Gastroesophageal sphincter (tissue), 4 donors: Measurements from ENCODE around the gene CD276. TPM values are rescaled to one million over a fixed set of nuclear protein-coding genes. Genes with fewer than 3 reads are reported as not detected.

ENCODE experiments used
- ATAC-seq: fragments of 150-250 bp; one replicate; pipeline ENCODE4 v1.9.1; 2016; ENCODE audit warnings: mild to moderate bottlenecking, moderate library complexity
- H3K27ac ChIP-seq, 4 donors: fragments of 200-600 bp; sonication (generic) in 3 of 4; 1 replicate in 3 of 4; 2 replicates in 1 of 4; pipeline ENCODE4 v1.5.1; 2016 to 2019
- H3K27me3 ChIP-seq: fragments of 200-600 bp; sonication (generic); one replicate; pipeline ENCODE4 v1.5.1; 2019
- H3K36me3 ChIP-seq, 2 donors: fragments of 200-600 bp; sonication (generic); one replicate each; pipeline ENCODE4 v1.5.1; 2019; ENCODE audit warnings: control low read depth in 1 of 2
- H3K4me1 ChIP-seq, 3 donors: fragments of 200-600 bp; sonication (generic); 1 replicate in 2 of 3; 2 replicates in 1 of 3; pipeline ENCODE4 v1.5.1; 2016 to 2019; ENCODE audit warnings: control low read depth in 2 of 3
- H3K4me3 ChIP-seq, 2 donors: fragments of 200-600 bp; sonication (generic); one replicate each; pipeline ENCODE4 v1.5.1; 2019; ENCODE audit warnings: mild to moderate bottlenecking in 1 of 2, moderate library complexity in 1 of 2
- H3K9me3 ChIP-seq, 3 donors: fragments of 200-600 bp; sonication (generic); one replicate each; pipeline ENCODE4 v1.5.1; 2017 to 2019; ENCODE audit warnings: control low read depth in 2 of 3
- EP300 ChIP-seq: sonication (generic); formaldehyde crosslinking; IDR thresholded peaks from one replicate; pipeline ENCODE4 v1.6.1; 2017; ENCODE audit warnings: antibody characterized with exemption, mild to moderate bottlenecking
- POLR2A ChIP-seq, 2 donors: fragments of 450-650 bp; IDR thresholded peaks; one replicate each; pipeline ENCODE4 v1.6.1; 2017; ENCODE audit warnings: antibody characterized with exemption in 2 of 2, mild to moderate bottlenecking in 2 of 2, moderate library complexity in 1 of 2
- POLR2AphosphoS5 ChIP-seq: sonication (generic); formaldehyde crosslinking; IDR thresholded peaks from one replicate; pipeline ENCODE4 v1.6.1; 2017; ENCODE audit warnings: antibody characterized with exemption
- WGBS, 2 donors: methylation state at CpG; one replicate each; pipeline ENCODE4 v1.1.5; 2018; ENCODE audit warnings: low coverage in 1 of 2; 5-methylcytosine and 5-hydroxymethylcytosine counted together
- total RNA-seq, 4 donors: library from RNA; depleted of rRNA; stranded (reverse); fragments of >200 nt; gene quantifications; one replicate each; pipeline ENCODE4 v1.1.0, GENCODE V29; 2016
- TF ChIP-seq, protein P1 (sequence below), 4 experiments: fragments of 200-600 bp in 2 of 4; fragments of 450-650 bp in 2 of 4; sonication (generic) in 1 of 4; IDR thresholded peaks; one replicate each; pipeline ENCODE4 v1.5.1; 2017 to 2019; ENCODE audit warnings: antibody characterized with exemption in 4 of 4, mild to moderate bottlenecking in 2 of 4, moderate library complexity in 2 of 4

The CD276 gene
- total RNA-seq, 4 donors from 2014 or later, result 34.7 to 61.5 (median 48.0) TPM

DNA sequence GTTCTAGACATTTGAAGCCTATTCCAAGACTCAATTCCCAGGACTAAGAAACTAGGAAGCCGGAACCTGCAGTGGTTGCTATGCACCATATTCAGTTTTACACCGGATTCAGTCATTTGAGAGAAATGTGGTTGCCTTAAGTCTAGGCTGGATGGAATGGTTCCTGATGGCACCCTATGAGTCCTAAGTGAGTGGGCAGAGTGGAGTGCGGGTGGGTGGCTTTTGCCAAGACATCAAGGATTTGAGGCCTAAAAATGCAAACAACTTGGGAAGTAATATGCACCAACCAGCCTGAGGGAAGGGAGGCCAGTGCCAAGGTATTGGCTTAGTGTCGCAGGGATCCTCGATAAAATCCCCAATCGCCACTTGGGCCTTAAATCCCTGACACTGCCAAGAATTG is 4.2 kb upstream of the CD276 start:
- Histone ChIP-seq H3K36me3 (no peaks in the 10 kb centered on the region), H3K9me3 (no peaks in the 10 kb centered on the region), H3K27me3 (no peaks in the 10 kb centered on the region), H3K27ac (no peak overlapping the region), H3K4me1 (peaks cover 0 to 27% (median 4%) of the 10 kb centered on the region in 3 donors), H3K4me3 (no peak overlapping the region)
- WGBS, 2 donors, result 89 to 100% methylated on average over 2 to 6 of the region's 6 CpGs
- no peak for ATAC-seq
- TF ChIP-seq EP300 (no peak), POLR2A (IDR thresholded peaks at IDR 0.05) (no peak), POLR2AphosphoS5 (no peak)
- TF ChIP-seq, protein P1, sequence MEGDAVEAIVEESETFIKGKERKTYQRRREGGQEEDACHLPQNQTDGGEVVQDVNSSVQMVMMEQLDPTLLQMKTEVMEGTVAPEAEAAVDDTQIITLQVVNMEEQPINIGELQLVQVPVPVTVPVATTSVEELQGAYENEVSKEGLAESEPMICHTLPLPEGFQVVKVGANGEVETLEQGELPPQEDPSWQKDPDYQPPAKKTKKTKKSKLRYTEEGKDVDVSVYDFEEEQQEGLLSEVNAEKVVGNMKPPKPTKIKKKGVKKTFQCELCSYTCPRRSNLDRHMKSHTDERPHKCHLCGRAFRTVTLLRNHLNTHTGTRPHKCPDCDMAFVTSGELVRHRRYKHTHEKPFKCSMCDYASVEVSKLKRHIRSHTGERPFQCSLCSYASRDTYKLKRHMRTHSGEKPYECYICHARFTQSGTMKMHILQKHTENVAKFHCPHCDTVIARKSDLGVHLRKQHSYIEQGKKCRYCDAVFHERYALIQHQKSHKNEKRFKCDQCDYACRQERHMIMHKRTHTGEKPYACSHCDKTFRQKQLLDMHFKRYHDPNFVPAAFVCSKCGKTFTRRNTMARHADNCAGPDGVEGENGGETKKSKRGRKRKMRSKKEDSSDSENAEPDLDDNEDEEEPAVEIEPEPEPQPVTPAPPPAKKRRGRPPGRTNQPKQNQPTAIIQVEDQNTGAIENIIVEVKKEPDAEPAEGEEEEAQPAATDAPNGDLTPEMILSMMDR (IDR thresholded peaks at IDR 0.05), result no peak

DNA sequence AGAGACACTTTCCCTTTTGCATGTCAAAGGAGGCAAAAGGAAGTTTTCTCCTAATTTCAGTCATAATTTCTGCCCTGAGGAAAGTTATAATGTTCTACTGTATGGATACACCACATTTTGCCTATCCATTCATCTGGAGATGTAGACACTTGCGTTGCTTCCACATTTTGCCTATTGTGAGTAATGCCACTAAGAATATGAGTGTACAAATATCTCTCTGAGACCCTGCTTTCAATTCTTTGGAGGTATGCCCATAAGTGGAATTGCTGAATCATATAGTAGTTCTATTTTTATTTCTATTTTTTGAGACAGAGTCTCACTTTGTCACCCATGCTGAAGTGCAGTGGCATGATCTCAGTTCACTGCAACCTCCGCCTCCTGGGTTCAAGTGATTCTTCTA is 3.6 kb upstream of the CD276 start:
- ATAC-seq, result no peak
- WGBS, 2 donors, result 85 to 88% methylated on average over 1 to 2 of the region's 2 CpGs

DNA sequence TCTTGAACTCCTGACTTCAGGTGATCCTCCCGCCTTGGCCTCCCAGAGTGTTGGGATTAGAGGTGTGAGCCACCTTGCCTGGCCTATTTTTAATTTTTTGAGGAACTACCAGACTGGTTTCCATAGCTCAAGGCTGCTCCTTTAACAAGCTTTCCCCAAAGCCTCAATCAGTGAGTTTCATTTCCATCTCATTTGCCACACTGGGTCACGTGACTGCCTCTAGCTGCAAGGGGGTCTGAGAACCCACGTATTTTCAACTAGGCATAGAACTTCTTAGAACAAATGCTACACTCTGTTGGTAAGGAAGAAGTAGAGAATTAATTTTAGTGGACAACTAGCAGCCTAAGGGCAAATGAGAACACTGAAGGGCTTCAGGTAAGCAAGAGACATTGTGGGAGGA is 3.1 kb upstream of the CD276 start:
- Histone ChIP-seq H3K9me3 (no peaks in the 10 kb centered on the region), H3K4me3 (no peak overlapping the region), H3K27me3 (no peaks in the 10 kb centered on the region), H3K27ac (no peak overlapping the region), H3K4me1 (peaks cover 0 to 38% (median 12%) of the 10 kb centered on the region in 3 donors), H3K36me3 (no peaks in the 10 kb centered on the region)
- TF ChIP-seq, protein P1 (IDR thresholded peaks at IDR 0.05), result no peak
- TF ChIP-seq POLR2A (IDR thresholded peaks at IDR 0.05), result no peak
- no peak for TF ChIP-seq EP300
- TF ChIP-seq POLR2AphosphoS5, result no peak
- ATAC-seq, result no peak
- 17 to 90% methylated on average over 1 of the region's 3 CpGs for WGBS, 2 donors

More for the DNA sequence above, 3.6 kb upstream of the CD276 start:
- Histone ChIP-seq H3K27me3 (no peaks in the 10 kb centered on the region), H3K36me3 (no peaks in the 10 kb centered on the region), H3K9me3 (no peaks in the 10 kb centered on the region), H3K4me3 (no peak overlapping the region), H3K27ac (no peak overlapping the region), H3K4me1 (peaks cover 0 to 33% (median 7%) of the 10 kb centered on the region in 3 donors)
- TF ChIP-seq POLR2A (IDR thresholded peaks at IDR 0.05) (no peak), POLR2AphosphoS5 (no peak), EP300 (no peak)
- TF ChIP-seq, protein P1 (IDR thresholded peaks at IDR 0.05), result no peak

DNA sequence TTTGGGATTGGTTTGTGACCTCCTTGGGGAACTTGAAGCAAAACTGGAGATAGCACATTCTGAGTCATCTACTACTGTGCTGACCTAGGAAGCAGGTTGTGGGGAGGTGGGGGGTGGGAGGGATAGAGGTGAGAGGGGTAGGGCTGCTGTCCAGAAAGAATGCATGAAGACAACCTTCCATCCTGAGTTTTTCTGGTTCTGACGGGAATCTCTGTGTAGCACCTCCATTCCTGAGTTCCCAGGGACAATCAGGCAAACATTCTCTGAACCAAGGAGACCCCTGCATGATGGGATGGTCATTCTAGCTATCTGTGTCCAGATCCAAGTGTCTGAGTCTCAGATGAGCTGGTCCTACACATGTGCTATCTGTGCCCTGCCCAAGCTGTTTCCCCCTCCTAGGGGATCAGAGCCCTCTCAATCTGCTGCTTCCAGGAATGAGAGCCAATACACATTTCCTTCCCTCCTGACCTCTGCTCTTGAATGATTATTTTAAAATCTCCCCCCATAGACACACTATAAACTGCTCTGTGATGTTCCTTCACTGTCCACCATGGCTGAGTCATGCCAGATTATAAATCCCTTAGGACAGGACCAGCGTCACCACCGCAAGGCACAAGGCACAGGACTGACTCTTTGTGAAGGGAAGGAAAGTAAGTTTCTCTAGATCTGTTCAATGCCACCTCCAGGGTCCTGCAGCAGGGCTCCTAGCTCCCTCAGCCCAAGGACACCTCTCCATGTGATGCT is 2.2 kb upstream of the CD276 start:
- no peak for ATAC-seq
- WGBS, 2 donors, result 67 to 76% methylated on average over 1 to 3 of the region's 3 CpGs

More for the DNA sequence above, 2.2 kb upstream of the CD276 start:
- H3K27me3 ChIP-seq, result no peaks in the 10 kb centered on the region
- TF ChIP-seq POLR2A (IDR thresholded peaks at IDR 0.05) (no peak), EP300 (no peak), POLR2AphosphoS5 (no peak)
- TF ChIP-seq, protein P1 (IDR thresholded peaks at IDR 0.05), result no peak
- no peaks in the 10 kb centered on the region for H3K9me3 ChIP-seq
- peak overlapping the region in 3 of 4 donors; percentile 15 to 34 (median 27) for H3K27ac ChIP-seq
- H3K36me3 ChIP-seq, result no peaks in the 10 kb centered on the region
- no peak overlapping the region for H3K4me3 ChIP-seq
- H3K4me1 ChIP-seq, result peaks cover 0 to 48% (median 22%) of the 10 kb centered on the region in 3 donors
